SK-N-SH treated with all-trans-retinoic acid at 6 μM for 48 hours (cell line): ENCODE data around the gene UBE2U.

ENCODE experiments used
- ATAC-seq: fragments of 200-7000 bp; cut with Tn5 transposase; 3 replicates; pipeline ENCODE4 v1.9.1; 2020; ENCODE audit warnings: mild to moderate bottlenecking, moderate library complexity
- ARNTL ChIP-seq: fragments of 450-650 bp; formaldehyde crosslinking; IDR thresholded peaks from 2 replicates; pipeline ENCODE4 v1.5.0; 2020; ENCODE audit warnings: low read depth, mild to moderate bottlenecking, moderate library complexity, borderline replicate concordance
- BACH2 ChIP-seq: fragments of 250-450 bp; sonication (Bioruptor Pico); IDR thresholded peaks from 2 replicates; pipeline ENCODE4 v1.9.0; 2021; ENCODE audit warnings: mild to moderate bottlenecking, borderline replicate concordance
- CREB5 ChIP-seq: fragments of 250-450 bp; sonication (Bioruptor Pico); IDR thresholded peaks from 2 replicates; pipeline ENCODE4 v1.5.1; 2020; ENCODE audit warnings: low read depth, mild to moderate bottlenecking, moderate library complexity
- CSRNP3 ChIP-seq: fragments of 250-450 bp; sonication (Bioruptor Pico); IDR thresholded peaks from 2 replicates; pipeline ENCODE4 v1.5.1; 2021; ENCODE audit warnings: mild to moderate bottlenecking, moderate library complexity
- ESRRG ChIP-seq: fragments of 250-450 bp; sonication (Bioruptor Pico); IDR thresholded peaks from 2 replicates; pipeline ENCODE4 v1.6.1; 2021; ENCODE audit warnings: mild to moderate bottlenecking
- GLIS3 ChIP-seq: fragments of 250-450 bp; sonication (Bioruptor Pico); IDR thresholded peaks from 2 replicates; pipeline ENCODE4 v1.5.0; 2020; ENCODE audit warnings: mild to moderate bottlenecking, moderate library complexity
- ISL1 ChIP-seq: fragments of 250-450 bp; sonication (Bioruptor Pico); IDR thresholded peaks from 2 replicates; pipeline ENCODE4 v2.1.2; 2022; ENCODE audit warnings: mild to moderate bottlenecking, moderate library complexity
- OSR1 ChIP-seq: fragments of 250-450 bp; sonication (Bioruptor Pico); IDR thresholded peaks from 2 replicates; pipeline ENCODE4 v1.8.0; 2022; ENCODE audit warnings: moderate library complexity, mild to moderate bottlenecking, inconsistent platforms
- PATZ1 ChIP-seq: fragments of 250-450 bp; sonication (Bioruptor Pico); IDR thresholded peaks from 2 replicates; pipeline ENCODE4 v1.8.0; 2020; ENCODE audit warnings: mild to moderate bottlenecking, moderate library complexity, borderline replicate concordance
- RARB ChIP-seq: fragments of 250-450 bp; sonication (Bioruptor Pico); IDR thresholded peaks from 2 replicates; pipeline ENCODE4 v1.8.0; 2021; ENCODE audit warnings: mild to moderate bottlenecking, moderate library complexity
- SNAI2 ChIP-seq: fragments of 250-450 bp; sonication (Bioruptor Pico); IDR thresholded peaks from 2 replicates; pipeline ENCODE4 v1.5.0; 2020; ENCODE audit warnings: mild to moderate bottlenecking, moderate library complexity
- TCF4 ChIP-seq: fragments of 250-450 bp; sonication (Bioruptor Pico); IDR thresholded peaks from 2 replicates; pipeline ENCODE4 v1.8.0; 2021; ENCODE audit warnings: mild to moderate bottlenecking, moderate library complexity, borderline replicate concordance
- TOX ChIP-seq: fragments of 250-450 bp; sonication (Bioruptor Pico); IDR thresholded peaks from 2 replicates; pipeline ENCODE4 v1.8.0; 2021; ENCODE audit warnings: mild to moderate bottlenecking, moderate library complexity, borderline replicate concordance
- ZC3H10 ChIP-seq: fragments of 250-450 bp; sonication (Bioruptor Pico); IDR thresholded peaks from 2 replicates; pipeline ENCODE4 v1.5.1; 2021; ENCODE audit warnings: mild to moderate bottlenecking, moderate library complexity
- ZFP3 ChIP-seq: fragments of 250-450 bp; sonication (Bioruptor Pico); IDR thresholded peaks from 2 replicates; pipeline ENCODE4 v1.5.0; 2020; ENCODE audit warnings: mild to moderate bottlenecking, moderate library complexity
- ZFP30 ChIP-seq: fragments of 450-650 bp; formaldehyde crosslinking; IDR thresholded peaks from 2 replicates; pipeline ENCODE4 v1.5.0; 2022; ENCODE audit warnings: mild to moderate bottlenecking, moderate library complexity
- ZNF565 ChIP-seq: fragments of 450-650 bp; formaldehyde crosslinking; conservative IDR thresholded peaks from 2 replicates; pipeline ENCODE4 v1.5.0; 2020; ENCODE audit warnings: low read depth, mild to moderate bottlenecking, moderate library complexity
- ZNF70 ChIP-seq: fragments of 450-650 bp; formaldehyde crosslinking; IDR thresholded peaks from 2 replicates; pipeline ENCODE4 v1.5.0; 2020; ENCODE audit warnings: mild to moderate bottlenecking, moderate library complexity
- ZNF8 ChIP-seq: fragments of 450-650 bp; formaldehyde crosslinking; IDR thresholded peaks from 2 replicates; pipeline ENCODE4 v1.5.0; 2020; ENCODE audit warnings: mild to moderate bottlenecking, moderate library complexity
- TF ChIP-seq, protein P1 (sequence below): fragments of 250-450 bp; sonication (Bioruptor Pico); IDR thresholded peaks from 2 replicates; pipeline ENCODE4 v1.8.0; 2021; ENCODE audit warnings: low read depth, mild to moderate bottlenecking, moderate library complexity, borderline replicate concordance
- TF ChIP-seq, protein P2 (sequence below): fragments of 250-450 bp; sonication (Bioruptor Pico); IDR thresholded peaks from 2 replicates; pipeline ENCODE4 v1.5.0; 2020; ENCODE audit warnings: mild to moderate bottlenecking, moderate library complexity

The UBE2U gene

DNA sequence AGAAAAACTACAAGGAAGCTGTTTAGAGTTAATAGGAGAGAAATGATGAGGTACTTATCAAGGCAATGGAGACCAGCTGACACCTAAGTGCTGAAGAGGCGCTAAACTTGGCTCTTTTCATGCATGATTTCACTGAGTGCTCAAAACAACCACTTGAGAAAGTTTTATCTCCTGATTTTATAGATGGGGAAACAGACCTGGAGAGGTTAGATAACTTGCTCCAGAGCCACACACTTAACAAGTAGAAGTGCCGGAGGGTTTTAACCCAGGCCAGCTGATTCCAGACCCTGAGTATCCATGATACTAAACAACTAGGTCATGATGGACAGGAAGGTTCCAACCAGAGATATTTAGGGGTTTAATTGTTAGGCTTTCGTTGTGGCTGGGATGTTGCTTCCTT lies 25.9 kb downstream of the UBE2U start (continued):
- no peak for TF ChIP-seq ZNF565 (CRISPR knock-in tag)
- TF ChIP-seq, all 23 proteins: peak for 0

- TF ChIP-seq ZNF8 (CRISPR knock-in tag) (no peak), ISL1 (peak; percentile 90), RARB (CRISPR knock-in tag) (peak; percentile 91; the same call in 1 of the 2 replicates), TOX (CRISPR knock-in tag) (peak; percentile 95), PATZ1 (CRISPR knock-in tag) (peak; percentile 63; the same call in 1 of the 2 replicates), ZC3H10 (CRISPR knock-in tag) (peak; percentile 90)
- TF ChIP-seq, protein P1, sequence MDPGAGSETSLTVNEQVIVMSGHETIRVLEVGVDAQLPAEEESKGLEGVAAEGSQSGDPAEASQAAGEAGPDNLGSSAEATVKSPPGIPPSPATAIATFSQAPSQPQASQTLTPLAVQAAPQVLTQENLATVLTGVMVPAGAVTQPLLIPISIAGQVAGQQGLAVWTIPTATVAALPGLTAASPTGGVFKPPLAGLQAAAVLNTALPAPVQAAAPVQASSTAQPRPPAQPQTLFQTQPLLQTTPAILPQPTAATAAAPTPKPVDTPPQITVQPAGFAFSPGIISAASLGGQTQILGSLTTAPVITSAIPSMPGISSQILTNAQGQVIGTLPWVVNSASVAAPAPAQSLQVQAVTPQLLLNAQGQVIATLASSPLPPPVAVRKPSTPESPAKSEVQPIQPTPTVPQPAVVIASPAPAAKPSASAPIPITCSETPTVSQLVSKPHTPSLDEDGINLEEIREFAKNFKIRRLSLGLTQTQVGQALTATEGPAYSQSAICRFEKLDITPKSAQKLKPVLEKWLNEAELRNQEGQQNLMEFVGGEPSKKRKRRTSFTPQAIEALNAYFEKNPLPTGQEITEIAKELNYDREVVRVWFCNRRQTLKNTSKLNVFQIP (CRISPR knock-in tag): peak; percentile 87; the same call in 1 of the 2 replicates
- TF ChIP-seq, protein P2, sequence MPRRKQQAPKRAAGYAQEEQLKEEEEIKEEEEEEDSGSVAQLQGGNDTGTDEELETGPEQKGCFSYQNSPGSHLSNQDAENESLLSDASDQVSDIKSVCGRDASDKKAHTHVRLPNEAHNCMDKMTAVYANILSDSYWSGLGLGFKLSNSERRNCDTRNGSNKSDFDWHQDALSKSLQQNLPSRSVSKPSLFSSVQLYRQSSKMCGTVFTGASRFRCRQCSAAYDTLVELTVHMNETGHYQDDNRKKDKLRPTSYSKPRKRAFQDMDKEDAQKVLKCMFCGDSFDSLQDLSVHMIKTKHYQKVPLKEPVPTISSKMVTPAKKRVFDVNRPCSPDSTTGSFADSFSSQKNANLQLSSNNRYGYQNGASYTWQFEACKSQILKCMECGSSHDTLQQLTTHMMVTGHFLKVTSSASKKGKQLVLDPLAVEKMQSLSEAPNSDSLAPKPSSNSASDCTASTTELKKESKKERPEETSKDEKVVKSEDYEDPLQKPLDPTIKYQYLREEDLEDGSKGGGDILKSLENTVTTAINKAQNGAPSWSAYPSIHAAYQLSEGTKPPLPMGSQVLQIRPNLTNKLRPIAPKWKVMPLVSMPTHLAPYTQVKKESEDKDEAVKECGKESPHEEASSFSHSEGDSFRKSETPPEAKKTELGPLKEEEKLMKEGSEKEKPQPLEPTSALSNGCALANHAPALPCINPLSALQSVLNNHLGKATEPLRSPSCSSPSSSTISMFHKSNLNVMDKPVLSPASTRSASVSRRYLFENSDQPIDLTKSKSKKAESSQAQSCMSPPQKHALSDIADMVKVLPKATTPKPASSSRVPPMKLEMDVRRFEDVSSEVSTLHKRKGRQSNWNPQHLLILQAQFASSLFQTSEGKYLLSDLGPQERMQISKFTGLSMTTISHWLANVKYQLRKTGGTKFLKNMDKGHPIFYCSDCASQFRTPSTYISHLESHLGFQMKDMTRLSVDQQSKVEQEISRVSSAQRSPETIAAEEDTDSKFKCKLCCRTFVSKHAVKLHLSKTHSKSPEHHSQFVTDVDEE: no peak
- ATAC-seq: peak; percentile 52; the same call in 2 of the 3 replicates
Observed at GRCh38 chr1:64231153-64231552, 27.7 kb downstream of the UBE2U start.

GRCh38 chr1:64231654-64232053 lies 28.2 kb downstream of the UBE2U start:
- ATAC-seq: no peak
- TF ChIP-seq TCF4 (no peak), ZFP30 (CRISPR knock-in tag) (no peak), ZC3H10 (CRISPR knock-in tag) (no peak), ESRRG (CRISPR knock-in tag) (no peak), SNAI2 (CRISPR knock-in tag) (no peak), ARNTL (no peak), OSR1 (CRISPR knock-in tag) (no peak), ZNF70 (CRISPR knock-in tag) (no peak), ZFP3 (CRISPR knock-in tag) (no peak), PATZ1 (CRISPR knock-in tag) (no peak), ZNF8 (CRISPR knock-in tag) (no peak), CSRNP3 (CRISPR knock-in tag) (no peak)
- TF ChIP-seq, all 23 proteins: peak for 0

DNA sequence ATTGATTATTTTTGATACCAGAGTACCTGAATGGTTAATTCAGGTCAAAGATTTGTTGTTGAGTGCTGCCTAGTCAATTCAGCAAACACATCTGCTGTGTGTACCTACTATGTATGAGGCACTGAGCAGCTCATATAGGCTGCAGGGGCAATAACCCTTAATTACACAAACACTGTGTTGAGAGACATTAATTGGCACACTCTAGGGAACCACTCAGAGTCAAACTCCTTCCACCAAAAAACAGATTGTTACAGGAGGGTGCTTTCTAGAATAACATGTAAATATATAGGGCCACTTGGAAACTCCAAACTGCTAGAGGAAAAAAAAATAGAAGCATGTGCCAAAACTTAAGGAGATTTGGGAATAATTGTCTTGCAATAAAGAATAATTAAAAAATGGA lies 31.3 kb downstream of the UBE2U start:
- no peak for ATAC-seq
- no peak for TF ChIP-seq OSR1 (CRISPR knock-in tag)
- TF ChIP-seq TOX (CRISPR knock-in tag): no peak
- no peak for TF ChIP-seq GLIS3
- TF ChIP-seq BACH2 (CRISPR knock-in tag): no peak
- TF ChIP-seq ZFP30 (CRISPR knock-in tag): no peak
- no peak for TF ChIP-seq CREB5 (CRISPR knock-in tag)
- no peak for TF ChIP-seq SNAI2 (CRISPR knock-in tag)
